ENCODE measurements around the gene HSF4. TPM values are rescaled to one million over a fixed set of nuclear protein-coding genes. Genes with fewer than 3 reads are reported as not detected.

The HSF4 gene
- polyA plus RNA-seq, 4 donors = 4.6 to 15.1 (median 7.6) TPM

DNA sequence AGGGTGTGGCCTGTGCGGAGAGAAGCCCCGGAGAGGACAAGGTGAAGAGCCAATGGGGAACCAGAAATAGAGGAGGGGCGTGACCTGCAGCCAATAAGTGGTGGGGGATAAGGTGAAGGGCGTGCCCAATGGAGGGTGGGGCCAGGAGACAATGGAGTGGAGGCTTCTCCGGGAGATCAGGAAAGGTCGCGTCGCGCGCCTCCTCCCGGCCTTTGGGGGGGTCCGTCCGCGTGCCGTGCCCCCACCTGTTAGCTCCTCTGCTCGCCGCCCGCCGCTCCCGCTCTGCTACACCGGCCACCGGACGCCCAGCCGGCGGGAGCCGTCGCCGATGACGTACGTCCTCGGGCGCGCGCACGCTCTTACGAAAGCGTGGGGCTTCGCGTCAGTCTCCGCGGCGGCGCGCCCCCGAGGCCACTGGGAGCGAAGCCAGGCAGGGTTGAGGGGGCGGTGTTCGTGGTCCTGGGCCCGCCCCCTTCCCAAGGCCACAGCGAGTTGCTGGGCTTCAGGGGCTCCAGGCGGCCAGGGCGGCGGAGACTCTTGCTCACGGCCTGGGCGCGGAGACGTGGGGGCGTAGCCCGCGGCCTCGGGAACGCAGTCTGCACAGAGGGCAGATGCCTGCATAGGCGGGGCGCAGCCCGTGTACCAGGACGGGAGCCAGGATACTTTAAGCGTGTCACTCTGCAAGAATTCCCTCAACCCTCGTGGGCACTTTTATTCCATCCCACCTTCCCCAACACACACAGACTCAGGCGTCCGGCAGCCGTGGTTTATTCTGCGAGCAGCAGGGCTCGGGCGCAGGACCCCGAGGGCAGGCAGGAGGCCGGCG is 19.3 kb downstream of the HSF4 start, which contains the start of gene MATCAP1:
Gene MATCAP1 (minus strand): TSS at position 337 of the 826 bp plus-strand sequence. CDS start 3,353 bp downstream, outside the sequence.
- Histone ChIP-seq H3K4me3 (ENCODE audit: low read depth in 1 of 3, low read length in 3 of 3) (peak within 1 kb of the TSS; percentile 58 to 61 (median 58)), H3K4me1 (ENCODE audit: control insufficient read depth in 3 of 3, insufficient read depth in 2 of 3, low read depth in 1 of 3, low read length in 2 of 3) (peaks cover 3 to 25% (median 5%) of the 10 kb centered on the region in 3 donors), H3K27me3 (ENCODE audit: control insufficient read depth in 3 of 3, insufficient read depth in 3 of 3, low read length in 3 of 3) (peaks cover 0 to 6% (median 0%) of the 10 kb centered on the region in 3 donors), H3K9me3 (ENCODE audit: control insufficient read depth in 2 of 2, insufficient read depth in 1 of 2, low read depth in 1 of 2, low read length in 1 of 2) (no peaks in the 10 kb centered on the region), H3K27ac (ENCODE audit: low read depth in 1 of 3, low read length in 2 of 3) (peak within 1 kb of the TSS; percentile 84 to 98 (median 89)), H3K36me3 (ENCODE audit: control insufficient read depth in 3 of 3, insufficient read depth in 2 of 3, low read depth in 1 of 3, low read length in 3 of 3) (peaks cover 0 to 5% (median 0%) of the 10 kb centered on the region in 3 donors)
- WGBS, 3 donors = 0 to 1% (median 0%) methylated on average over 62 to 77 of the region's 77 CpGs
- DNase-seq = peak; percentile 99
- FAIRE-seq = no peak

DNA sequence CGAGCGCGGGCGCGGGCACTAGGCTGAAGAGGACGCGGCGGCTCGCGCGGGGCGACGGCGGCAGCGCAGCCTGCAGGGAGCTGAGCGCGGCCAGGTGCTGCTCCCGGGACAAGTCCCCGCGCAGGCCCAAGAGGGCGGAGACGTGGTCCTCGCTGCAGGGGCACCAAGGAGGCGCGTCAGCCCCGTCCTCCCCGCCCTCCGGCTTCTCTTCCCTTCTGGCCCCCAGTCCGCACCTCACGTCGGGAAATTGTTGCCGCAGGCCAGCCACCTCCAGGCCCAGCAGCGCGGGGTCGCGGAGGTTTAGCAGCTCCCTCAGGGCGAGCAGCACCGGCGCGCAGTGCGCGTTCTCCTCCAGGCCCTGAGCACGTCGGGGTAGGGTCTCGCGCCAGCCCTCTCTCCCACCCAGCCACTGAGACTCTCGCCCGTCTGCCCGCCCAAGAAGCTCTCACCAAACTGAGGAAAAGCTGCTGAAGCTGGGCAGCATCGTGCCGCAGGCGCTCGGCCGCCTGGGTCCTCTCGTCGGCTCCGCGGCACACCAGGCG is 20.0 kb downstream of the HSF4 start:
- WGBS, 3 donors = 4 to 9% (median 6%) methylated on average over 49 to 59 of the region's 59 CpGs
- no peak for FAIRE-seq
- H3K27ac ChIP-seq (ENCODE audit: low read depth in 1 of 3, low read length in 2 of 3) = peak overlapping the region; percentile 84 to 98 (median 89)

DNA sequence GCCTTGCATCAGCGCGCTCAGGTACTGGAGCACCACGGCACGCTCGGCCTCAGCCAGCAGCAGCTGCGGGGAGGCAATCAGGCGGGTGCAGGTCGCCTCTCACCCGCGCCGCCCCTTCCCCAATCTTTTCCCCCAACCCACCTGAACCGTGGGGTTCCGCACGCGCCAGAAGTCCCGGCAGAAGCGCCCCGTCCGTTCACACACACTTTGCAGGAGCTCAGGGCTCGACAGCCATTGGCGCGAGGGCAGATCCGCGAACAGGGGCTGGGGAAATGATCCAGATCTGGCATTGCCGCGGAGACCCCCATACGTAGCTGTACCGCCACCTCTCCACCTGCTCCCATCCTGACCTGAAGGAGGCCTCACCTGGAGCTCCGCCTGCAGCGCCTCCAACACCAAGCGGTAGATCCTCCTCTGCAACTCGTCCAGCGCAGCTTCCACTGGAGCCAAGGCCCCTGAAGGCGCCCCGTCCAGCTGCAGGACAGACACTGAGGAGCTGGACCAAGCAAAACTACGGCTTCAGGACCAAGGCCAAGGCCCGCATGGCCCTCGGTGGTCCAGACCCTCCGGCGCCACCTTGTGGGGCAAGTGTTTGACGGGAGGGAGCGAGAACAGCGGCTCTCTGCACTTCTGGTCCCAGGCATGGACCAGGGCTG is 20.6 kb downstream of the HSF4 start:
- peak overlapping the region in 2 of 3 donors; percentile 0 to 58 for H3K4me3 ChIP-seq (ENCODE audit: low read depth in 1 of 3, low read length in 3 of 3)
- peak; percentile 84 to 93 for DNase-seq
- peaks cover 0 to 5% (median 0%) of the 10 kb centered on the region in 3 donors for H3K36me3 ChIP-seq (ENCODE audit: control insufficient read depth in 3 of 3, insufficient read depth in 2 of 3, low read depth in 1 of 3, low read length in 3 of 3)
- H3K9me3 ChIP-seq (ENCODE audit: control insufficient read depth in 2 of 2, insufficient read depth in 1 of 2, low read depth in 1 of 2, low read length in 1 of 2) = no peaks in the 10 kb centered on the region
- WGBS, 3 donors = 12 to 14% (median 13%) methylated on average over 36 to 43 of the region's 43 CpGs
- H3K27ac ChIP-seq (ENCODE audit: low read depth in 1 of 3, low read length in 2 of 3) = no peak overlapping the region
- no peak for FAIRE-seq
- peaks cover 0 to 6% (median 0%) of the 10 kb centered on the region in 3 donors for H3K27me3 ChIP-seq (ENCODE audit: control insufficient read depth in 3 of 3, insufficient read depth in 3 of 3, low read length in 3 of 3)
- peaks cover 3 to 23% (median 3%) of the 10 kb centered on the region in 3 donors for H3K4me1 ChIP-seq (ENCODE audit: control insufficient read depth in 3 of 3, insufficient read depth in 2 of 3, low read depth in 1 of 3, low read length in 2 of 3)

More for the DNA sequence above, 20.0 kb downstream of the HSF4 start:
- Histone ChIP-seq H3K9me3 (ENCODE audit: control insufficient read depth in 2 of 2, insufficient read depth in 1 of 2, low read depth in 1 of 2, low read length in 1 of 2) (no peaks in the 10 kb centered on the region), H3K27me3 (ENCODE audit: control insufficient read depth in 3 of 3, insufficient read depth in 3 of 3, low read length in 3 of 3) (peaks cover 0 to 6% (median 0%) of the 10 kb centered on the region in 3 donors), H3K4me3 (ENCODE audit: low read depth in 1 of 3, low read length in 3 of 3) (peak overlapping the region; percentile 58 to 61 (median 58)), H3K36me3 (ENCODE audit: control insufficient read depth in 3 of 3, insufficient read depth in 2 of 3, low read depth in 1 of 3, low read length in 3 of 3) (peaks cover 0 to 5% (median 0%) of the 10 kb centered on the region in 3 donors), H3K4me1 (ENCODE audit: control insufficient read depth in 3 of 3, insufficient read depth in 2 of 3, low read depth in 1 of 3, low read length in 2 of 3) (peaks cover 3 to 23% (median 3%) of the 10 kb centered on the region in 3 donors)
- no peak for DNase-seq

DNA sequence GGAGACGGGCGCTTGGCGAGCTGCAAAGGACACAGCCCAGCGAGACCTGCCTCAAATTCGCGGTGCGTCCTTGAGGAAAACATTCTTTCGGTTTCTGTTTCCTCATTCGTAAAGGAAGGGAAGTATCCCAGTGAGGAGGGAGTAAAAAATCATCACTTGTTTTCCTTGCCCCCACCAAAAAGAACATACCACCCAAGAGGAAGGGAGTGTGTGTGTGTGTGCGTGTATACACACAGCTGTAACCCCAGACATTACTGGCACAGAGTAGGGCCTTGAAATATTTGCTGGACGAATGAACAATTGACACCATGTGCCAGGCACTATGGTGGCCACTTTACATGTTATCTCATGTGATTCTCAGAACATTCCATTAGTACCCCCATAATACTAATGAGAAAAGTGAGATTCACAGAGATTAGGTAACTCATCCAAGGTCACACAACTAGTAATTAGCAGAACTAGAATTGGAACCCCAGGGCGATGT is 21.1 kb downstream of the HSF4 start:
- FAIRE-seq (no peak), DNase-seq (no peak)
- H3K36me3 ChIP-seq (ENCODE audit: control insufficient read depth in 3 of 3, insufficient read depth in 2 of 3, low read depth in 1 of 3, low read length in 3 of 3) = peaks cover 0 to 5% (median 0%) of the 10 kb centered on the region in 3 donors
- H3K27ac ChIP-seq (ENCODE audit: low read depth in 1 of 3, low read length in 2 of 3) = no peak overlapping the region
- peaks cover 3 to 23% (median 3%) of the 10 kb centered on the region in 3 donors for H3K4me1 ChIP-seq (ENCODE audit: control insufficient read depth in 3 of 3, insufficient read depth in 2 of 3, low read depth in 1 of 3, low read length in 2 of 3)
- peak overlapping the region in 2 of 3 donors; percentile 0 to 58 for H3K4me3 ChIP-seq (ENCODE audit: low read depth in 1 of 3, low read length in 3 of 3)
- peaks cover 0 to 6% (median 0%) of the 10 kb centered on the region in 3 donors for H3K27me3 ChIP-seq (ENCODE audit: control insufficient read depth in 3 of 3, insufficient read depth in 3 of 3, low read length in 3 of 3)
- no peaks in the 10 kb centered on the region for H3K9me3 ChIP-seq (ENCODE audit: control insufficient read depth in 2 of 2, insufficient read depth in 1 of 2, low read depth in 1 of 2, low read length in 1 of 2)
- 3 to 9% (median 6%) methylated on average over 12 of the region's 12 CpGs for WGBS, 3 donors

DNA sequence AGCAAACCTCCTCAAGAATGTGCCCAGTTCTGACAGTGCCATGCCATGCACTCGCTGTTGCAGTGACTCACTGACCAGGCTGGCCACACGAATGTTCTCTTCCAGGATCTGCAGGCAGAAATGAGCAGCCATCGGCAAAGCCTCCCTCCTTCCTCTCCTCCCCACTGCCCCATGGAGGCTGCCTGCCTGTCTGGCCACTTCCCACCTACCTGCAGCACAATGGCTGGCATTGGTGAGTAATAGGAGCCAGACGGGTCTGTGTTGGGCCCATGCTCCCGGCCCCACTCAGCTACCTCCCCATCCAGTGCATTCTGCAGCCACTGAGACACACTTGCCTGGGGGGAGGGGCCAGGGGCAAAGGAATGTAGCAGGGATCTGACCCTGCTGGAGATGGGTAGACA is 22.0 kb downstream of the HSF4 start:
- no peak for DNase-seq
- H3K4me1 ChIP-seq (ENCODE audit: control insufficient read depth in 3 of 3, insufficient read depth in 2 of 3, low read depth in 1 of 3, low read length in 2 of 3) = peaks cover 3 to 25% (median 3%) of the 10 kb centered on the region in 3 donors
- no peaks in the 10 kb centered on the region for H3K9me3 ChIP-seq (ENCODE audit: control insufficient read depth in 2 of 2, insufficient read depth in 1 of 2, low read depth in 1 of 2, low read length in 1 of 2)
- 63 to 81% (median 75%) methylated on average over 5 of the region's 5 CpGs for WGBS, 3 donors
- no peak overlapping the region for H3K4me3 ChIP-seq (ENCODE audit: low read depth in 1 of 3, low read length in 3 of 3)
- FAIRE-seq = no peak
- peaks cover 0 to 6% (median 0%) of the 10 kb centered on the region in 3 donors for H3K27me3 ChIP-seq (ENCODE audit: control insufficient read depth in 3 of 3, insufficient read depth in 3 of 3, low read length in 3 of 3)
- H3K27ac ChIP-seq (ENCODE audit: low read depth in 1 of 3, low read length in 2 of 3) = no peak overlapping the region
- H3K36me3 ChIP-seq (ENCODE audit: control insufficient read depth in 3 of 3, insufficient read depth in 2 of 3, low read depth in 1 of 3, low read length in 3 of 3) = no peaks in the 10 kb centered on the region

DNA sequence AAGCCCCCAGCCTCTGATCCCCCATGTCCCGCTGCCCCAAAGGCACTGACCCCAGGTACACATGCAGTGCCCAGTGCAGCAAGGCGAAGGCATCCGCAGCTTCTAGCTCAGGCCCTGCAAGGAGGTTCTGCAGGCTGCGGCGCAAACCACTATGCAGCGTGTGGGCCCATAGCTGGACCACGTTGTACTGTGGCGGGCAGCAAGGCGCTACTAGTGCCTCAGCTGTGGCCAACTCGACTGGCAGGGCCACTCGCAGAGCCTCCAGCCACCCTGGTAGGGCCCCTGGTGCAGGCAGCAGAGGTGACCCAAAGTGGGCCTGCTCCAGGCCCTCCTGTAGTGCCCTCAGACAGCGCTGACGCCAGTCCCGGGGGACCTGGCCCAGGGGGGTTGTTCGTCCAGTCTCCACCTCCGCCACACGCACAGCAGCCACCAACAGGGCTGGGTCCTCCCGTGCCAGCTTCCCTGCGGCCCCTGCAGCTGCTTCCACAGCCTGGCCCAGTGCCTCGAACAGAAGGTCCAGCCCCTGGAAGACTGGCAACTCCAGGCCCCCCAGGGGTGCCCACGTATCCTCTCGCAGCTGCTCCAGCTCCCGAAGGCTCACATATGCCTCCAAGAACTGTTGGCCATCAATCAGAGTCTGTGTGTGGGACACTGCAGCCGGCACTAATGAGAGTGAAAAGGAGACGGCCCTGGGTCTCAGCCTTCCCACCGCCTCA is 22.8 kb downstream of the HSF4 start:
- 86 to 94% (median 90%) methylated on average over 24 to 26 of the region's 26 CpGs for WGBS, 3 donors
- FAIRE-seq (no peak), DNase-seq (no peak)
- Histone ChIP-seq H3K9me3 (ENCODE audit: control insufficient read depth in 2 of 2, insufficient read depth in 1 of 2, low read depth in 1 of 2, low read length in 1 of 2) (no peaks in the 10 kb centered on the region), H3K4me1 (ENCODE audit: control insufficient read depth in 3 of 3, insufficient read depth in 2 of 3, low read depth in 1 of 3, low read length in 2 of 3) (peaks cover 3 to 28% (median 3%) of the 10 kb centered on the region in 3 donors), H3K27me3 (ENCODE audit: control insufficient read depth in 3 of 3, insufficient read depth in 3 of 3, low read length in 3 of 3) (peaks cover 0 to 6% (median 0%) of the 10 kb centered on the region in 3 donors), H3K27ac (ENCODE audit: low read depth in 1 of 3, low read length in 2 of 3) (no peak overlapping the region), H3K4me3 (ENCODE audit: low read depth in 1 of 3, low read length in 3 of 3) (no peak overlapping the region), H3K36me3 (ENCODE audit: control insufficient read depth in 3 of 3, insufficient read depth in 2 of 3, low read depth in 1 of 3, low read length in 3 of 3) (no peaks in the 10 kb centered on the region)

DNA sequence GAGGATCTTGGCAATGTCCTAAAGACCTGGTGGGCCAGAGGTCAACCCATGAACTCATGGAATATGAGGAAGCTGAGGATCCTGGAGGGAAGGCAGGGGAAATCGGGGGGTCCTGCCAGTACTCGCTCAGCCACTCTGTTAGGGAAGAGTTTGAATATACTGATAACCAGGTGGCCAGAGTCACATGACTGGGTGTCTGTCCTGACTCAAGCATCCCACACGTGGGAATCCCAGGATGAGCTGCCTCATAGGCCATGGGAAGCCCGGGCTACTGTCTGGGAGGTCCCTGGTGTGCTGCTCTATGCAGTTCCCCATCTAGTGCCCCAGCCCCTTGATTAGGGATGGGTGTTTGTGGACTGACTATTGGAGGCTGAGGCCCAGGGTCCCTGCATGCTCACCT is 23.8 kb downstream of the HSF4 start:
- Histone ChIP-seq H3K4me1 (ENCODE audit: control insufficient read depth in 3 of 3, insufficient read depth in 2 of 3, low read depth in 1 of 3, low read length in 2 of 3) (peaks cover 6 to 30% (median 8%) of the 10 kb centered on the region in 3 donors), H3K36me3 (ENCODE audit: control insufficient read depth in 3 of 3, insufficient read depth in 2 of 3, low read depth in 1 of 3, low read length in 3 of 3) (peaks cover 0 to 7% (median 0%) of the 10 kb centered on the region in 3 donors), H3K9me3 (ENCODE audit: control insufficient read depth in 2 of 2, insufficient read depth in 1 of 2, low read depth in 1 of 2, low read length in 1 of 2) (no peaks in the 10 kb centered on the region), H3K4me3 (ENCODE audit: low read depth in 1 of 3, low read length in 3 of 3) (no peak overlapping the region), H3K27me3 (ENCODE audit: control insufficient read depth in 3 of 3, insufficient read depth in 3 of 3, low read length in 3 of 3) (peaks cover 0 to 6% (median 0%) of the 10 kb centered on the region in 3 donors), H3K27ac (ENCODE audit: low read depth in 1 of 3, low read length in 2 of 3) (no peak overlapping the region)
- DNase-seq (no peak), FAIRE-seq (no peak)
- 74 to 88% (median 77%) methylated on average over 4 of the region's 4 CpGs for WGBS, 3 donors
